Nephron progenitor cell (in vitro differentiated cells): ENCODE data around the gene PLEKHG2.

ENCODE experiments used
- DNase-seq: peaks from one replicate; pipeline ENCODE4 v3.0.0; 2021
- H3K27ac Mint-ChIP-seq: 2 replicates; pipeline ENCODE4 v1.8.0; 2021; ENCODE audit warnings: mild to moderate bottlenecking, moderate library complexity, mixed read lengths
- H3K27me3 Mint-ChIP-seq: 2 replicates; pipeline ENCODE4 v1.8.0; 2021; ENCODE audit warnings: mild to moderate bottlenecking, low read depth, mixed read lengths; ENCODE audit not compliant: poor library complexity
- H3K36me3 Mint-ChIP-seq: 2 replicates; pipeline ENCODE4 v1.8.0; 2021; ENCODE audit warnings: low read depth, mixed read lengths
- H3K4me1 Mint-ChIP-seq: 2 replicates; pipeline ENCODE4 v1.8.0; 2021; ENCODE audit warnings: mixed read lengths
- H3K4me3 Mint-ChIP-seq: 2 replicates; pipeline ENCODE4 v1.8.0; 2021; ENCODE audit warnings: mild to moderate bottlenecking, moderate library complexity, mixed read lengths
- H3K9me3 Mint-ChIP-seq: 2 replicates; pipeline ENCODE4 v1.8.0; 2021; ENCODE audit warnings: mild to moderate bottlenecking, moderate library complexity, mixed read lengths
- CTCF ChIP-seq: fragments of 200-600 bp; sonication (generic); IDR thresholded peaks from 2 replicates; pipeline ENCODE4 v1.5.0; 2021; ENCODE audit warnings: antibody characterized with exemption

The PLEKHG2 gene

GRCh38 chr19:39385629-39386411 lies 26.6 kb upstream of the PLEKHG2 start:
- no peak for DNase-seq
- H3K9me3 Mint-ChIP-seq = no peaks in the 10 kb centered on the region
- H3K4me1 Mint-ChIP-seq = peaks cover 13% of the 10 kb centered on the region
- no peak for TF ChIP-seq CTCF
- no peaks in the 10 kb centered on the region for H3K27me3 Mint-ChIP-seq
- H3K4me3 Mint-ChIP-seq = no peak overlapping the region
- H3K36me3 Mint-ChIP-seq = peaks cover 66% of the 10 kb centered on the region
- H3K27ac Mint-ChIP-seq = peak overlapping the region; percentile 98

DNA sequence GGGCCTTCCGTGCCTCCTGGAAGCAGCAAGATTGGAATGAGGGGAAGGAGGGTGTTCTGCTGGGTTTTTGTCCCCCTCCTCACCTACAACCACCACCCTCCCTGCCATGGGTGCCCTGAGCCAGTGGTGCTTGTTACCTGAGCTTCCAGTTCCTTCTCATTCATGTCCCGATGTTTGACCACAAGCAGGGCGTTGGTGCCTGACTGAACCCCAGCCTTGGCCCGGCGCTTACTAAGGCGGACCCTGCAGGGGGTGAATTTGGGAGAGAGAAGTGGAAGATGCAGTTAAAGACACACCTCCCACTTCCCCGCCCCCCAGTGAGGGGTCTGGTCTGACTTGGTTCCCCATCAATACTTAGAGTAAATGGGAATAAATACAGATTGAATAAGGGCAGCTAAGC lies 25.9 kb upstream of the PLEKHG2 start:
- no peak for DNase-seq
- Mint-ChIP-seq H3K27ac (peak overlapping the region; percentile 43), H3K4me3 (no peak overlapping the region), H3K4me1 (peaks cover 17% of the 10 kb centered on the region), H3K27me3 (no peaks in the 10 kb centered on the region), H3K9me3 (no peaks in the 10 kb centered on the region), H3K36me3 (peaks cover 58% of the 10 kb centered on the region)
- no peak for TF ChIP-seq CTCF

DNA sequence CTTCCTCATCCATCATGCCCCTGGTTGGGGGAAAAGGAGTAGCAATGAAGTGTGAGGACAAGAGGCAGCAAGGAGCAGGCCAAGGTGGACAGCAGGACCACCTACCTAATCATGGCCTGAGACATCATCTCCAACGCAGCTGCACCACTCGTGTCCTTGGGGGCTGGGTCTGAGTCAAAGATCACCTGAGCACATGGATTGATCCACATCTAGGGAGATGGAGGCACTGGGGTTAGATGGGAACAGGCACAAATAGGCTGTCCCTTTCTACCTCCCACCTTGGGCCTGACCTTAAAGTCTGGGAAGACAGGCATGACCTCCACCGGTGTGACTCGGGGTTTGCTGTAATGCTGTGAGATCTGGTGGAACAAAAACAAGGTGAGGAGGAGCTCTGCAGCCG lies 23.8 kb upstream of the PLEKHG2 start:
- no peaks in the 10 kb centered on the region for H3K27me3 Mint-ChIP-seq
- TF ChIP-seq CTCF = no peak
- peaks cover 30% of the 10 kb centered on the region for H3K4me1 Mint-ChIP-seq
- H3K9me3 Mint-ChIP-seq = no peaks in the 10 kb centered on the region
- no peak for DNase-seq
- H3K4me3 Mint-ChIP-seq = peak overlapping the region; percentile 59
- no peak overlapping the region for H3K27ac Mint-ChIP-seq
- H3K36me3 Mint-ChIP-seq = peaks cover 46% of the 10 kb centered on the region

DNA sequence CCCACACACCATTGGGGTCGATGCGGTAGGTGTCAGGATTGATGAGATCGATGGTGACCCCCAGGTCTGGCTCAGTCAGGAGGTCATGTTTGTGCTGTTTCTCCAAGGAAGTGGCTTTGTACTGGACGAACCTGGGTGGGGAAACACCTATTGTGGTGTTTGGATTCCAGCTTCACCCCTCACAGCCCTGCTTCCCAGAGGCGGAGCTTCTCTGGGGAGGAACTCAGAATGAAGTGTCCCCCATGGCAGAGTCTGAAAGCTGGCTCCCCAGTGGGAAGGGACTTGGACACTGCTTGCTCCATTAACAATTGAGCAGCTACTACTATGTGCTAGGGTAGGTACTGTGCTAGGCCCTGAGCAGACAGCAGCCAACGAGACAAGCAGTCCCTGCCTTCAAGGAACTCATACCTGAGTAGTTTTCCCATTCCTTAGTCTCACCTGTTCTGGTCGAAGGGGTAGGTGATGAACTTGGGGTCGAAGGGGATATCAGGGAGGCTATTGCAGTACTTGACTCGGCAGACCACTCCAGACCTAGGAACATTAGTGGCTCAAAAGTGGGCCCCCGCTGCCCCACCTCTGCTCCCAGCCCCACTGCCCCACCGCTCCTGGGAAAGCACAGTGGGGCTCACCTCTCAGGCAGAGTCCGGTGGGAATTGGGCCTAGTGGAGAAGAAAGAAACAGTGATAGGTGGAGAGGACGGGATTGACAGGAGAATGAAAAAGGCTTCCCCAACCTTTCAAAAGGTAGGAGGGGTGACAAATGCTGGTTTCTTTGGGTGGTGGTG lies 22.6 kb upstream of the PLEKHG2 start:
- Mint-ChIP-seq H3K9me3 (no peaks in the 10 kb centered on the region), H3K4me3 (peak overlapping the region; percentile 96), H3K4me1 (peaks cover 30% of the 10 kb centered on the region), H3K36me3 (peaks cover 42% of the 10 kb centered on the region), H3K27me3 (no peaks in the 10 kb centered on the region), H3K27ac (peak overlapping the region; percentile 100)
- no peak for DNase-seq
- TF ChIP-seq CTCF = no peak

DNA sequence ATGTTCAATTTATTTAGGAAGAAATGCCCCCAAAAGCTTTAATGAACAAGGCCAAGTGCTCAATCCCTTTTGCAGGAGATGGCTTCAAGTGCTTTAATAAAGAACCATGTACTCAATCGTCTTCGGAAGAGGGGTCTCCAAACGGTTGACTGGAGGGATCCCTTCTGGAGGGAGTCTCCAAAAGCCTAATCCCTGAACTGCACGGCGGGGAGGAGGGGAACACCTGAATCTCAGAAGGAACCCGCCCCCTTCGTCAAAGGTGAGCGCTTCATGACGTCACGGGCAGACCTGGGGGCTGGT lies 22.1 kb upstream of the PLEKHG2 start:
- H3K9me3 Mint-ChIP-seq = no peaks in the 10 kb centered on the region
- peaks cover 42% of the 10 kb centered on the region for H3K36me3 Mint-ChIP-seq
- H3K27me3 Mint-ChIP-seq = no peaks in the 10 kb centered on the region
- peak overlapping the region; percentile 100 for H3K27ac Mint-ChIP-seq
- peak overlapping the region; percentile 96 for H3K4me3 Mint-ChIP-seq
- TF ChIP-seq CTCF = no peak
- peaks cover 30% of the 10 kb centered on the region for H3K4me1 Mint-ChIP-seq
- no peak for DNase-seq
